Large intestine (tissue), 3 donors: Measurements from ENCODE around the gene MYO1A. TPM values are rescaled to one million over a fixed set of nuclear protein-coding genes. Genes with fewer than 3 reads are reported as not detected.

Experiments used
- DNase-seq, 2 donors: peaks; one replicate each; pipeline versions ENCODE4 v3.0.0 to v3.0.0-alpha.2; 2013
- H3K27ac ChIP-seq: one replicate; pipeline ENCODE4 v1.5.1; 2013; ENCODE audit warnings: low read length
- H3K27me3 ChIP-seq: 2 replicates; pipeline ENCODE4 v1.6.1; 2013; ENCODE audit warnings: low read length; ENCODE audit not compliant: control insufficient read depth, insufficient read depth
- H3K36me3 ChIP-seq: 2 replicates; pipeline ENCODE4 v1.6.1; 2013; ENCODE audit warnings: low read length; ENCODE audit not compliant: control insufficient read depth, insufficient read depth
- H3K4me1 ChIP-seq: one replicate; pipeline ENCODE4 v1.6.1; 2013; ENCODE audit warnings: low read length; ENCODE audit not compliant: control insufficient read depth, insufficient read depth
- H3K4me3 ChIP-seq: one replicate; pipeline ENCODE4 v1.5.1; 2013; ENCODE audit warnings: low read length
- H3K9me3 ChIP-seq: one replicate; pipeline ENCODE4 v1.6.1; 2013; ENCODE audit warnings: mild to moderate bottlenecking, low read depth, low read length, moderate library complexity; ENCODE audit not compliant: control insufficient read depth
- WGBS: methylation state at CpG from one replicate; pipeline ENCODE4 v1.1.5; 2013; ENCODE audit warnings: low lambda C conversion rate; ENCODE audit not compliant: insufficient coverage; 5-methylcytosine and 5-hydroxymethylcytosine counted together
- polyA plus RNA-seq: library from polyadenylated mRNA; unstranded; fragments of 120-200 nt; gene quantifications from one replicate; pipeline ENCODE4 v1.2.1, GENCODE V29; 2013

Gene MYO1A
- polyA plus RNA-seq, 1 donor: 385 TPM

DNA sequence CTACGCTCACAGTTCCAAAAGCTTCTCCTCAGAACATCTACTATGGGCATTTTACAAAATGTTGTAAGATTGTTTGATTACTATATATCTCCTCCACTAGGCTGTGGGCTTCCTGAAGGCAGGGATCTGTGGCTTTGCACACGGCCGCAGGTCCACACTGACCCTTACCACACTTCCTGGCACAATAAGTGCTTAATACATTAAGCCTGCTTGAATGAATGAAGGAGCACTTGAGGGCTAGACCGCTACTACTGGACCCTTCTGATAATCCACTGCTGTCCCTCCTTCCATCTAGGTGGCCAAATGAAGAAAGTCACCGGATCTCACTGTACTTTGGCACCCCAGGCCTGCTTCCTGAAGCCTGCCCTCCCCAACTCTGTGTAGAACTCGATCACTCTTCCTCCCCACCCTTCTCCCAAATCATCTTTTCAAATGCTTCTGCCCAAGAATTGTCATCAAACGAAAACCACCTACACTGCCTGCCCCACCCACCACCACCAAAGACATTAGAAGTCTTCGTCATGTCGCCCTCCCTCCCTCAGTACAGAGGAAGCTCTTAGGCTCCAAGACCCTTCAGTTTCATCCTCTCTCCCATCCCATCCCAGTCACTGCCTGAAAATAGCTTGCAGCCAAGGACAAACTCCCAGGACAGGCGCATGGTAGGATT lies 43.0 kb downstream of the MYO1A start:
- peak overlapping the region; percentile 23 for H3K4me3 ChIP-seq
- no peak overlapping the region for H3K27ac ChIP-seq
- H3K9me3 ChIP-seq: no peaks in the 10 kb centered on the region
- peaks cover 21% of the 10 kb centered on the region for H3K4me1 ChIP-seq
- no peaks in the 10 kb centered on the region for H3K27me3 ChIP-seq
- peaks cover 28% of the 10 kb centered on the region for H3K36me3 ChIP-seq
- WGBS: 60% methylated on average over 1 of the region's 10 CpGs
- no peak for DNase-seq

DNA sequence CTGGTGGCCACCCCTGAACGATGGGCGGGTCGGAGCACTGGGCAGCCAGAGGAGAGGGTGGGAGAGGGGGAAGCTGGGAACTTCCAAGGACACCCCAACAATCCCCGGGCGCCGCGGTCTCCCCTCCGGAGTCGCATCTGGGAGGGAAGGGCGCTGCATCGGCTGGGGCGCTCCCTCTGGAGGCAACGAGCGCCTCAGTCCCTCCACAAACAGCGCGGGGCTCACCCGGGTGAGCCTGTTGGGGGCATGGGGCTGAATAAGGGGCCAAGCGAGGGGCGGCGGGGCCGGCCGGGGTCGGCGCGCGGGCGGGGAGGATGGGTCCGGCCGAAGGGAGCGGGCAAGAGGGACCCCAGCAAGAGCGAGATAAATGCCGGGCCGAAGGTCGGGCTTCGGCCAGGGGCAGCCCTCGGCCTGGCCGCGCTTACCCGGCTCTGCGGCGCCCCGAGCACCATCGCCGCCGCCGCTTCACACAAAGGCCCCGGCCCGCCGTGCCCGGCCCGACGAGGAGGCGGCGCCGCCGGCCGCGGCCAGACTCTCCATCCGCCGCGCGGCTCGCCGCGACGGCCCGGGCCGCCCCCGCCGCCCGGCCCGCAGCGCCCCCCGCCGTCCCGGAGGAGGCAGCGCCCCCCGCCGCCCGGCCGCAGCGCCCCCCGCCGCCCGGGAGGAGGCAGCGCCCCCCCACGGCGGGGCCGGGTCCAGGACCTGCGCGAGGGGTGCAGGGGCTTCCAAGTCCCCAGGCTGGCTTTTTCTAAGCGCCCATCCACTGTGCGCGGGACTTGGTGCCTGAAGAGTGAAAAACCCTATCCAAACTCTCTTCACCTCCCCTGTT lies 43.7 kb downstream of the MYO1A start, which contains the start of gene ZBTB39:
Gene ZBTB39 (minus strand): TSS at position 567 of the 829 bp plus-strand sequence. CDS start 1,629 bp downstream, outside the sequence.
- Histone ChIP-seq H3K4me1 (peaks cover 27% of the 10 kb centered on the region), H3K27me3 (no peaks in the 10 kb centered on the region), H3K9me3 (no peaks in the 10 kb centered on the region), H3K4me3 (peak within 1 kb of the TSS; percentile 72), H3K27ac (peak within 1 kb of the TSS; percentile 14), H3K36me3 (peaks cover 35% of the 10 kb centered on the region)
- no CpG with 5 or more reads among the region's 94 CpGs for WGBS
- DNase-seq: peak in 1 of 2 donors; percentile 65

DNA sequence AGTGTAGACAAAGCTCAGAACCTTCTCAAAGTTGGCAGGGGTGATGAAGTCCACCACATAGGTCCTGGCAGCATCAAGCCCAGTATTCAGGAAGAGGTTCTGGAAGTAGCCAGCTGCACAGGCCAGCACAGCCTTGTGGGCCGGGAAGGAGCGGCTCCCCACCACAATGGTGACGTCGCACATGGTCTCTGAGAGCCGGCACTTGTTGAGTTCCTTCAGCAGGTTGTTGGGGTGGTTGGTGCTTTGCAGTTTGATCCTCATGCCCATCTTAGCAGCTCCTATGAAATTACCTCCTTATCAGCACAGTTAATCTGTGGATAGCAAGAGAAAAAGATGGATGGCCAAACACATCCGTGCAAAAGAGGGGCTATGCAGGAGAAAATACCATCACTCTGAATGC lies 45.3 kb downstream of the MYO1A start:
- Histone ChIP-seq H3K36me3 (peaks cover 49% of the 10 kb centered on the region), H3K4me1 (peaks cover 27% of the 10 kb centered on the region), H3K27ac (no peak overlapping the region), H3K4me3 (no peak overlapping the region), H3K27me3 (no peaks in the 10 kb centered on the region), H3K9me3 (no peaks in the 10 kb centered on the region)
- DNase-seq: no peak
- WGBS: no CpG with 5 or more reads among the region's 6 CpGs

DNA sequence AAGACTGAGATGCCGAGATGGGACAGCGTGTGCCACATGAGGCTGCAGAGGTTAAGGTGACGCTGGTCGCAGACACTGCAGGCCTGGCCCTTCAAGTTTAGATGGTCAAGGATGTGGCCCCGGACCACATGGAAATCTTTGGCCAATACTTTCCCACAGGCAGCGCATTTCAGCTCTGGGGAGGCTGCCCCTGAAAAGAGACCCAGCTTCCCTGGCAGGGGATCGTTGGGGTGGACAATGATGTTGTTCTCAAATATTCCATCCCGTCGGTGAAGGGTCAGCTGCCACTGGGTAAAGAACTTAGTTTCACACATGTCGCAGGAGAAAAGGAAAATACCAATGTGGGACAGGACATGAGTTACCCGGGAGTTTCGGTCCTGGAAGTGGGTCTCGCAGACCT lies 46.5 kb downstream of the MYO1A start:
- no peak for DNase-seq
- Histone ChIP-seq H3K4me1 (peaks cover 19% of the 10 kb centered on the region), H3K27ac (no peak overlapping the region), H3K4me3 (no peak overlapping the region), H3K9me3 (no peaks in the 10 kb centered on the region), H3K27me3 (no peaks in the 10 kb centered on the region), H3K36me3 (peaks cover 58% of the 10 kb centered on the region)
- no CpG with 5 or more reads among the region's 13 CpGs for WGBS

DNA sequence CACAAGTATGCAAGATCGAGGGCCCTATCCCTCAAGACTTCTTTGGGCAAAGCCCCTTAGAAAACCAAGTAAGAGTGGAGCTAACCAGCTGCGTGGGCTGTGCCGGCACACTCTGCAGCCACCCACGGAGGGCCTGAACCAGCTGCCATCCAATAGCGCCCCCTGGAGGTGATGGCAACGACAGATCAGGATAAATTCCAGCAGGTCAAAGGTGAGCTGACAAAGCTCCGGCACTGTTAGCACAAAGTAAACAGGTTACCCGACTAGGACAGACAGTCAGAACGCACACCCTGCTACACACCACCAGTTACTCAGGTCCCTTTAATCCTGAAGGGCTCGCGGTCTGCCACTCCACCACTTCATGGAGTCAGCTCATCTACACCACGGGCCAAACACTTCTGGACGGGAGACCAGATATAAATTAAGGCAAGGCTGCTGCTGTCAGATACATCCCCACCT lies 48.5 kb downstream of the MYO1A start:
- WGBS: no CpG with 5 or more reads among the region's 13 CpGs
- H3K4me1 ChIP-seq: peaks cover 12% of the 10 kb centered on the region
- DNase-seq: peak; percentile 65 to 67
- no peaks in the 10 kb centered on the region for H3K9me3 ChIP-seq
- no peak overlapping the region for H3K27ac ChIP-seq
- H3K36me3 ChIP-seq: peaks cover 67% of the 10 kb centered on the region
- H3K4me3 ChIP-seq: no peak overlapping the region
- H3K27me3 ChIP-seq: no peaks in the 10 kb centered on the region

DNA sequence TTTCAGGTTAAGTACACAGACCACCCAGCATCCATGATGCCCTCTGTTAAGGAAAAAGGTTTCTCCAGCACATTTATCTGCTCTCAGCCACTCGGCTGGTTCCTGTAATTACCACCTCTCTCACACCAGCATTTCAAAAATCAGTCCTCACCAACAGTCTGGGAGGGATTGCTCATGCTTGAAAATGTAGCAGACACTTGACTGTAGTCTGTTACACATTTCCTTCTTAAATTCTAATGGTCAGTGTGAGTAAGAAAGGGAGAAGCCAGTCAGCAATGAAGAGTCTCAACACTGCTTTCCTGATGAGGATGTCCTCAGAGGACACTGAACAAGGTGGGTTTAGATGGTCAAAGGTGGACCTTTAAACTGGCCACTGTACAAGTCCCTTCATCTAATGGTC lies 49.5 kb downstream of the MYO1A start:
- H3K9me3 ChIP-seq: no peaks in the 10 kb centered on the region
- H3K27me3 ChIP-seq: no peaks in the 10 kb centered on the region
- H3K27ac ChIP-seq: no peak overlapping the region
- DNase-seq: no peak
- H3K36me3 ChIP-seq: peaks cover 71% of the 10 kb centered on the region
- H3K4me1 ChIP-seq: peaks cover 12% of the 10 kb centered on the region
- no CpG with 5 or more reads among the region's 1 CpG for WGBS
- H3K4me3 ChIP-seq: no peak overlapping the region

DNA sequence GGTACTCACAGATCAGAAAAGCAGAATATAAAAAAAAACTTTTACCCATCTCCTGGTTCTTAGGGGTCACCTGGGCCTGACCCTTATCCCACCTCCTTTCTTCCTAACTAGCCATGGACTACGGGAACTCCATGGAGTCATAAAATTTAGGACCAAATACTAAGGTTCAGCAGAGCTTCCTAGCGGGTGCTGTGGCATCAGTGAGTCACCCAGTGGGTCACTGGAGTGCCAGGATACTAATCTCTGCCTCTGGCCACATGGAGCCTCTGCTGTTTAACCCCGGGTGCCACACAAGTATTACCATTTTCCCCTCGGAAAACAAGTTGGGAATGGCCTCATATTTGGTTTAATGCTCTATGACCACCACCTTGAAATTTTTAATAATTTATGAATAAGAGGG lies 50.5 kb downstream of the MYO1A start:
- no peak overlapping the region for H3K27ac ChIP-seq
- H3K36me3 ChIP-seq: peaks cover 70% of the 10 kb centered on the region
- peaks cover 6% of the 10 kb centered on the region for H3K4me1 ChIP-seq
- no peak for DNase-seq
- no peaks in the 10 kb centered on the region for H3K9me3 ChIP-seq
- WGBS: no CpG with 5 or more reads among the region's 4 CpGs
- H3K27me3 ChIP-seq: no peaks in the 10 kb centered on the region
- H3K4me3 ChIP-seq: no peak overlapping the region

DNA sequence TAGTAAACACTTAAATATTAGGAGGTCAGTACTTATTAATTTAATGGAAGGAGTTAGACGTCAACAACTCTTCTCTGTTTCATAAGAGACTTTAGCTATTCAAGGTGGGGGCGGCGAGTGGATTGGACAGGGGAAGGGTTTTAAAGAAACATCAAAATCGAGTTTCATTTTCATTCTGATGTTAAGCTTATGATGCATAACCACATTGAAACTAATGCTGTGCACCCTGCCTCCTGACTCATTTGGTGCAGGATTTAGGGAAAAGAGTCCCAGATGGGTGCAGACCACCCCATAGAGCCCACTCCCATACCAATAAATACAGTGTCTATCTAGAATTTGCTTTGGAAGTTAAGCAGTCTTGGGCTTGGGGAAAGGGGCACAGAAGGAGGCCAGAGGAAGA lies 50.9 kb downstream of the MYO1A start:
- DNase-seq: no peak
- no CpG with 5 or more reads among the region's 4 CpGs for WGBS
- H3K9me3 ChIP-seq: no peaks in the 10 kb centered on the region
- no peaks in the 10 kb centered on the region for H3K27me3 ChIP-seq
- peaks cover 65% of the 10 kb centered on the region for H3K36me3 ChIP-seq
- H3K4me1 ChIP-seq: peaks cover 6% of the 10 kb centered on the region
- H3K4me3 ChIP-seq: no peak overlapping the region
- H3K27ac ChIP-seq: no peak overlapping the region

DNA sequence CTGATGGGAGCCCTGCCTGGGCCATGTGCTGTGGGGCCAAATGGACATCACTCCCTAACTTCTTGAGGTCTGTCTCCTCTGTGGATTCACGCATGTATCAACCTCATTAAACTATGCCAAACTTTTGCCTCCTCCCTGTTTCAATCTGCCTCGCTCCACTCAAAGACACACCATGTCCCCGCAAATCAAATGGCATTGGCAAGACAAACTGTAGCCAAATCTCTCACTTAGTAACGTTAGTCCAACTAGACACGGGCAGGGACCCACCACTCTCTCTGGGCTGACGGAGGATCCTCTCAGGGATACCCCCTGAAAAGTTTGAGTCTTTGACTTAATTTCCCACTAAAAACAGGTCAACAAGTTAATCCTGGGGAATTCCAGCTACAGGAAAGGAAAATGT lies 51.6 kb downstream of the MYO1A start:
- Histone ChIP-seq H3K36me3 (peaks cover 58% of the 10 kb centered on the region), H3K27ac (no peak overlapping the region), H3K4me1 (peaks cover 6% of the 10 kb centered on the region), H3K27me3 (no peaks in the 10 kb centered on the region), H3K9me3 (no peaks in the 10 kb centered on the region), H3K4me3 (no peak overlapping the region)
- WGBS: 100% methylated on average over 2 of the region's 6 CpGs
- no peak for DNase-seq

DNA sequence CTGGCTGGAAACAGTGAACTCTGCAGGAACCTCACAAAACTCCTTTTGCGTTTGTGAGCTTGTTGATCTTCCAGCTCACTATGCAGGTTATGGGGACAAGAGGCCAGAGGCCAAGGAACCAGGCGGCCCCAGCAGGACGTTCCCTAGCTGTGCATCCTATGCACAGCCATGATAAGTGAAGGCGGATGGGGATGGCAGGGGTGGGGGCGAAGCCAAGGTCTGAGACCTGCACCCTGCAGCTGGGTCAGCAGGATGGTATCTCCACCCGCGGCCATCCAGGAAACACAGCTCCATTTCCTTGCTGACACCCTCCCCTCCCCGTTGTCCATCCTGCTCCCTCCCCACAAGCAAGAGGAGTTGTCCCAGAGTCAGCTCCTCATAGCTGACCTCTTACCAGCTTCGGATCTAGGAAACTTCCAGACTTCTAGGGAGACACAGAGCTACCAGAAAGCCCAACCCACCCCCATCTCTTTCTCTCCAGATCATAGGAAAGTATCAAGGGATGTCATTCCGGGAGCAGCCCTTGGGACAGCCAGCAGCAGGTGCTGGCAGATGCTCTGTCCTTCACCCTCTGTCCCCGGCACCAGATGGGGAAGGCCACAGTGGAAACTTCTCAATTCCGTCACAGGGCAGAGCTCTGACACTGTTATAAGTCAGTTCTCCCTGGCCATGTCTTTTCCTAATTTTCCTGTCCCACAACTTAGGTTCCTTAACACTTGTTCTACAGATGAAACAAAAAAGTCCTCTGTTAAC lies 53.0 kb downstream of the MYO1A start:
- Histone ChIP-seq H3K27ac (no peak overlapping the region), H3K27me3 (no peaks in the 10 kb centered on the region), H3K4me1 (peaks cover 6% of the 10 kb centered on the region), H3K4me3 (no peak overlapping the region), H3K36me3 (peaks cover 45% of the 10 kb centered on the region), H3K9me3 (no peaks in the 10 kb centered on the region)
- no peak for DNase-seq
- WGBS: no CpG with 5 or more reads among the region's 12 CpGs
